ENCODE data around the gene HOXA9. TPM values are rescaled to one million over a fixed set of nuclear protein-coding genes. Genes with fewer than 3 reads are reported as not detected.

Gene HOXA9
- total and polyA plus RNA-seq, 10 of the 15 experiments (the other 5 are each of a cell fraction or from before 2014, with no cell fraction given), result not detected

DNA sequence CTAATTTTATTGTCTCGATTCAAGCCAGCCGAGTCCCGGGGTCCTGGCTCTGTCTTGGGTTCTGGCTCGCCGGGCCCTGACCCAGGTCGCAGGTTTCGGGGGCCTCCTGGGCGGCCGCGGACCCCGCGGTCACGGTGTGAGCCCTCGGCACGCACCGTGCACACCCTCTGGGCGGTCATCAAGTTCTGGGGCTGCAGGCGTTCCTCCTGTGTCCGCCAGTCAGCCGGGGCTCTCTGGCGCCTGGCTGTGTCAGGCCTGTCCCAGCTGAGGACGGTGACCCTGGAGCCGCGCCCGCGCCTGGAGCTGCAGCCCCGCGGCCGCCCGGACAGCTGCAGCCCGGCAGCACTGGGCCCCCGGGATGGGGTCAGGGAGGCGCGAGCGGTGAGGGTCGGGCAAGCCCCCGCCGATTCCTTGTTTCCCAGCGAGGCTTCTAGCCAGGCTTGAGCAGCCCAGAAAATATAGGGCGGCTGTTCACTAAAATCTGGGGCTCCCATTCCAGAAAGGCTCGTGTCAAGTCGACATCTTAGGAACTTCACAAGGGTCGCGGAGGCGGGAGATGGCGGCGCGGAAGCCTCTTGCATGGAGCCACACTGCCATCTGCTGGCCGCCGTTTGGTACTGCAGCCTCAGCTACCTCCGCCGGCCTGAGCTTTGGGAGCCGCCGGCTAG is 4.7 kb downstream of the HOXA9 start:
- H3K4me1 ChIP-seq (ENCODE audit: control insufficient read depth, insufficient read depth, low read length), result no peaks in the 10 kb centered on the region
- WGBS (ENCODE audit: insufficient coverage, insufficient replicate concordance, low lambda C conversion rate, missing lambda C conversion rate), result 3% methylated on average over 45 of the region's 54 CpGs
- ChIA-PET CTCF (interaction anchor here (0.6 to 4.6 kb wide), 30 partner anchors 10 to 1433 kb away, joined by 3 to 100 read pairs (median 4); partner anchors contain the start of gene HOXA3), SMC1A (ENCODE audit: uncharacterized antibody, unreplicated experiment) (interaction anchor here (0.6 to 2.2 kb wide), 16 partner anchors 10 to 1268 kb away, joined by 3 to 15 read pairs (median 4); no protein-coding TSS in a partner anchor), RAD21 (ENCODE audit: unreplicated experiment) (interaction anchor here (0.6 to 3.8 kb wide), 18 partner anchors 11 to 1268 kb away, joined by 3 to 46 read pairs (median 4); partner anchors contain the start of genes HOXA1 and SNX10), POLR2A (interaction anchor here (0.6 to 1.0 kb wide), 3 partner anchors 294 to 1599 kb away, joined by 3 to 5 read pairs (median 3); no protein-coding TSS in a partner anchor)
- H3K4me2 ChIP-seq (ENCODE audit: control insufficient read depth, insufficient read depth), result peak overlapping the region; percentile 90
- FAIRE-seq, result peak; percentile 96
- ATAC-seq, result peak; percentile 89
- H3K27me3 ChIP-seq (replicated peaks in 1 of 2; ENCODE audit: control insufficient read depth in 2 of 2, insufficient read depth in 2 of 2, low read length in 1 of 2), result peaks cover 17 to 38% of the 10 kb centered on the region in 2 experiments
- H3K27ac ChIP-seq (ENCODE audit: control insufficient read depth, insufficient read depth), result no peak overlapping the region
- peak overlapping the region; percentile 30; the same call in 1 of the 2 replicates for H3K9ac ChIP-seq (ENCODE audit: control insufficient read depth, insufficient read depth, low read length)
- peak; percentile 23 for DNase-seq (ENCODE audit: low read depth, low spot score)
- peak overlapping the region; percentile 91 for H2AFZ ChIP-seq (ENCODE audit: control insufficient read depth, low read depth, low read length)
- intact Hi-C loops (cut with micrococcal nuclease; ENCODE audit: unreplicated experiment) (loop anchor here (1.0 to 5.0 kb wide), 6 partner anchors 303 to 1268 kb away; no protein-coding TSS in a partner anchor), in situ Hi-C loops (cut with MboI) (loop anchor here (25.0 kb wide), 1 partner anchor 1073 kb away; no protein-coding TSS in a partner anchor)
- peak overlapping the region; percentile 72 for H3K4me3 ChIP-seq
- no peaks in the 10 kb centered on the region for H4K20me1 ChIP-seq (ENCODE audit: control insufficient read depth, insufficient read depth)
- peaks cover 2% of the 10 kb centered on the region; the same call in 1 of the 3 replicates for H3K9me3 ChIP-seq (replicated peaks; ENCODE audit: control insufficient read depth, insufficient read depth, low read length)
- no peaks in the 10 kb centered on the region for H3K79me2 ChIP-seq (ENCODE audit: control insufficient read depth, insufficient read depth, low read length)
- no TSS peak for BruUV-seq (replicated peaks)
- no peaks in the 10 kb centered on the region for H3K36me3 ChIP-seq (ENCODE audit: control insufficient read depth in 2 of 2, insufficient read depth in 2 of 2, low read length in 1 of 2)
- TF ChIP-seq FOXK2 (IDR thresholded peaks at IDR 0.05) (no peak), CEBPB (IDR thresholded peaks at IDR 0.05; ENCODE audit: borderline replicate concordance in 1 of 2, low read depth in 2 of 2, low read length in 2 of 2) (no peak), RAD21 (IDR thresholded peaks at IDR 0.05; ENCODE audit: insufficient read depth, low read depth, low read length) (peak; percentile 70), ZNF274 (IDR thresholded peaks at IDR 0.05; ENCODE audit: insufficient read depth, insufficient read length) (no peak), POLR2AphosphoS2 (IDR thresholded peaks at IDR 0.05; ENCODE audit: low read depth, low read length) (no peak), ZNF622 (IDR thresholded peaks at IDR 0.05) (no peak), RCOR1 (conservative IDR thresholded peaks at IDR 0.05; ENCODE audit: low read depth, low read length) (no peak), IRF4 (IDR thresholded peaks at IDR 0.05; ENCODE audit: low read depth, low read length) (no peak), POU2F2 (IDR thresholded peaks at IDR 0.05; ENCODE audit: borderline replicate concordance, low read depth, low read length) (peak; percentile 40; the same call in 1 of the 3 replicates), RFX5 (IDR thresholded peaks at IDR 0.05; ENCODE audit: low read depth, low read length) (no peak), ZBED1 (IDR thresholded peaks at IDR 0.05; ENCODE audit: borderline replicate concordance) (no peak), EGR1 (IDR thresholded peaks at IDR 0.05; ENCODE audit: borderline replicate concordance in 1 of 2, low read depth in 2 of 2, low read length in 2 of 2) (peak in 1 of 2 experiments; percentile 43; a peak in 1 of 3 replicates), NBN (IDR thresholded peaks at IDR 0.05) (0 out of 2 replicates have a peak, but pooled peaks have one; percentile 21), EED (IDR thresholded peaks at IDR 0.05; ENCODE audit: low read depth) (no peak), BHLHE40 (IDR thresholded peaks at IDR 0.05; ENCODE audit: borderline replicate concordance in 1 of 2, low read depth in 2 of 2, low read length in 1 of 2) (peak; percentile 28 to 45; a peak in 3 of 4 replicates), NR2F1 (conservative IDR thresholded peaks at IDR 0.05) (peak; percentile 62)
- TF ChIP-seq, protein P1, sequence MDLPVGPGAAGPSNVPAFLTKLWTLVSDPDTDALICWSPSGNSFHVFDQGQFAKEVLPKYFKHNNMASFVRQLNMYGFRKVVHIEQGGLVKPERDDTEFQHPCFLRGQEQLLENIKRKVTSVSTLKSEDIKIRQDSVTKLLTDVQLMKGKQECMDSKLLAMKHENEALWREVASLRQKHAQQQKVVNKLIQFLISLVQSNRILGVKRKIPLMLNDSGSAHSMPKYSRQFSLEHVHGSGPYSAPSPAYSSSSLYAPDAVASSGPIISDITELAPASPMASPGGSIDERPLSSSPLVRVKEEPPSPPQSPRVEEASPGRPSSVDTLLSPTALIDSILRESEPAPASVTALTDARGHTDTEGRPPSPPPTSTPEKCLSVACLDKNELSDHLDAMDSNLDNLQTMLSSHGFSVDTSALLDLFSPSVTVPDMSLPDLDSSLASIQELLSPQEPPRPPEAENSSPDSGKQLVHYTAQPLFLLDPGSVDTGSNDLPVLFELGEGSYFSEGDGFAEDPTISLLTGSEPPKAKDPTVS (IDR thresholded peaks at IDR 0.05; ENCODE audit: low read depth, low read length), result no peak
- TF ChIP-seq, protein P2, sequence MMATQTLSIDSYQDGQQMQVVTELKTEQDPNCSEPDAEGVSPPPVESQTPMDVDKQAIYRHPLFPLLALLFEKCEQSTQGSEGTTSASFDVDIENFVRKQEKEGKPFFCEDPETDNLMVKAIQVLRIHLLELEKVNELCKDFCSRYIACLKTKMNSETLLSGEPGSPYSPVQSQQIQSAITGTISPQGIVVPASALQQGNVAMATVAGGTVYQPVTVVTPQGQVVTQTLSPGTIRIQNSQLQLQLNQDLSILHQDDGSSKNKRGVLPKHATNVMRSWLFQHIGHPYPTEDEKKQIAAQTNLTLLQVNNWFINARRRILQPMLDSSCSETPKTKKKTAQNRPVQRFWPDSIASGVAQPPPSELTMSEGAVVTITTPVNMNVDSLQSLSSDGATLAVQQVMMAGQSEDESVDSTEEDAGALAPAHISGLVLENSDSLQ (IDR thresholded peaks at IDR 0.05), result peak; percentile 61
- TF ChIP-seq, protein P3, sequence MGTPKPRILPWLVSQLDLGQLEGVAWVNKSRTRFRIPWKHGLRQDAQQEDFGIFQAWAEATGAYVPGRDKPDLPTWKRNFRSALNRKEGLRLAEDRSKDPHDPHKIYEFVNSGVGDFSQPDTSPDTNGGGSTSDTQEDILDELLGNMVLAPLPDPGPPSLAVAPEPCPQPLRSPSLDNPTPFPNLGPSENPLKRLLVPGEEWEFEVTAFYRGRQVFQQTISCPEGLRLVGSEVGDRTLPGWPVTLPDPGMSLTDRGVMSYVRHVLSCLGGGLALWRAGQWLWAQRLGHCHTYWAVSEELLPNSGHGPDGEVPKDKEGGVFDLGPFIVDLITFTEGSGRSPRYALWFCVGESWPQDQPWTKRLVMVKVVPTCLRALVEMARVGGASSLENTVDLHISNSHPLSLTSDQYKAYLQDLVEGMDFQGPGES (IDR thresholded peaks at IDR 0.05), result 0 out of 2 replicates have a peak, but pooled peaks have one; percentile 43

All from GM12878 (cell line).